Anterior cingulate cortex (tissue), 58 donors: ENCODE measurements around the gene PCIF1.
A peak's percentile ranks its signal among the peaks of the same experiment; 100 is the strongest.
"Not testable (repeated sequence)": the region's sequence is repeated elsewhere in the genome, so short reads cannot be mapped to it uniquely, and the experiment has no call there.

Experiments
- DNase-seq, 58 donors: peaks; one replicate each; lab custom pipeline; 2025; lab: John Stamatoyannopoulos, UW

PCIF1 gene

DNA sequence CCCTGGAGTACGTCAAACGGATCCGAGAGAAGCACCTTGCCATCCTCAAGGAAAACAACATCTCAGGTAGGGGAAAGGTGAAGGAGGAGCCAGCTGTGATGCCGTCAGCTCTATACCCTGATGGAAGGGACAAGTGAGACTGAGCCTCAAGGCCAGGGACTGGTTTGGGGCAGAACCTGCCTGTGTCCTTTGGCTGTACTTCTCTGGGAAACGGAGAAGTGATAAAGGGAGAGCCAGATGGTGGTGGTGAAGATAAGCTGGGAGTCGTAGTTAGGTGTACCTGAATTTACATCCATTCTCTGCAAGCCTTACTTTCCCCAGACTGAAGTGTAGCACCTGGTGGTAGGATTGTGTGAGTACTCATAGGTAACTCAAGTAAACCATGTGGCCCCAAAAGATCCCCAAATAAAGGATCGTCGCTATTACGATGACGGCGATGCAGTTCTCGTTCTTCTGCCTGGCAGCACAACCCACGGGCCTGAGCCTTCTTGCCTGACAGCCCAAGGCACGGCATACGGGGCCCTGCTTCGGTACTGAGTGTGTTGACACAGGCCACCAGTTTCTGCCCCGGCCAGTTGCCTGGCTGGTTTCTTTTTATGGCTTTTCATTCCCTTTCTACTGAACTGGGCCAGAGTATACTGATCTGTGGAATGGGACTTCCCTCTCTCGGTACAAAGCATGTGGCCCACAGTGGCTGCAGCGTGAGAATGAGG is 10.6 kb downstream of the PCIF1 start:
- DNase-seq = no peak

GRCh38 chr20:45945678-45946148 is 11.2 kb downstream of the PCIF1 start:
- no peak for DNase-seq

GRCh38 chr20:45946149-45946970 is 11.9 kb downstream of the PCIF1 start:
- DNase-seq = peak in 3 of 58 donors; percentile 12 to 24 (median 18)

GRCh38 chr20:45947110-45947866 is 12.8 kb downstream of the PCIF1 start:
- no peak for DNase-seq

DNA sequence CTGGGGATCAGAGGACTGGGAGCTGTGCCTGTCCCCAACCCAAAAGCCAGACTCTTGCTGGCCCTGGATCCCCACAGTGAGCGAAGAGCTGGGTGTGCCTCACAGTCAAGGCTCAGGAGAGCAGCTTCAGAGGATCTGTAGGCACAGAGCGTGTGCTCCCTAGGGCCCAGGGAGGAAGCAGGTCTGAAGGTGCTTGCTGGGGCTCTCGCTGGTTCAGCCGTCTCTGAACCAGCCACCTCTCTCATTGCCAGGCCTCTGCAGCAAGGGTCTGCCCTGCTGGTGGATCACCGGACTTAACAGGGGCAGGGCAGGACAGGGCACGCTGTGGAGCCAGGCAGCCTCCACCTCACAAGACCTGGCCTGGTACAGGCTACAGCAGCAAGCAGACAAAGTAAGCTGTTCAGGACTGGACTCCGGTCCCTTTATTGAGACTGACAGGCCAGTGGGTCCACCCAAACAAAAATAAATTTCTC is 13.8 kb downstream of the PCIF1 start:
- DNase-seq = no peak

DNA sequence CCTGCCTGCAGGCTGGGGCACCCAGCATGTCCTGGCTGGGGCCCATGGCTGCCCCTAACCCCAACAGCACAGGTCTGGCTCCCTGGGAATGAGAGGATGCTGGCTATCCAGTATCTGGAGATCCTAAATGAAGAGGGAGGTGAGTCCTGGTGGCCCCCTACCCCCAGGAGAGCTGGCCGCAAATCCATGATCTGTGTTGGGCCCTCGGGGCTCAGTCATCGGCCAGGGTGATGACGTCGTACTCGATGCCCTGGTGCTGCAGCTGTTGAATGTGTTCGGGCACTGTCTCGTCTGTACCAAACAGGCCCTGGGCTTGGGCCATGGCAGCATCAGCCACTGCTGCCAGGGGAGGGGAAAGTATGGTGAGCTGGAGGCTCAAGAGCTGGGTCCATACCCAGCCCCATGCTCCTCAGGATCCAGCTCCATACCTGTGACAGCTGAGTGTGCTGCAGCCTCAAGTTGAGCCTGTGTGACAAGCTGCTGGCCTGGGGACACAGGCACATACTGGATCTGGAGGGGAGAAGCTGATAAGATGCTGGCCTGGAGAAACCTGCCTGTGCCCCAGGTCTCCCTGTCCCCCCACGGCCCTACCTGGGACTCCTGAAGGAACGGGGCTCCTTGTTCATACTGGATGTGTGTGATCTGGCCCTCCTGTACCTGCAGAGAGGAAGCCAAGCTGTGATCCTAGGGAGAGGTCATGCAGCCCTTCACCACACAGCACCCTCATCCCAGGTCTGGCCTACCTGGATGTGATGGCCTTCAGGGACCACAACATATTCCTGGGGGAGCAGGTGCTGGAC is 14.5 kb downstream of the PCIF1 start:
- peak in 1 of 58 donors; percentile 16 for DNase-seq

DNA sequence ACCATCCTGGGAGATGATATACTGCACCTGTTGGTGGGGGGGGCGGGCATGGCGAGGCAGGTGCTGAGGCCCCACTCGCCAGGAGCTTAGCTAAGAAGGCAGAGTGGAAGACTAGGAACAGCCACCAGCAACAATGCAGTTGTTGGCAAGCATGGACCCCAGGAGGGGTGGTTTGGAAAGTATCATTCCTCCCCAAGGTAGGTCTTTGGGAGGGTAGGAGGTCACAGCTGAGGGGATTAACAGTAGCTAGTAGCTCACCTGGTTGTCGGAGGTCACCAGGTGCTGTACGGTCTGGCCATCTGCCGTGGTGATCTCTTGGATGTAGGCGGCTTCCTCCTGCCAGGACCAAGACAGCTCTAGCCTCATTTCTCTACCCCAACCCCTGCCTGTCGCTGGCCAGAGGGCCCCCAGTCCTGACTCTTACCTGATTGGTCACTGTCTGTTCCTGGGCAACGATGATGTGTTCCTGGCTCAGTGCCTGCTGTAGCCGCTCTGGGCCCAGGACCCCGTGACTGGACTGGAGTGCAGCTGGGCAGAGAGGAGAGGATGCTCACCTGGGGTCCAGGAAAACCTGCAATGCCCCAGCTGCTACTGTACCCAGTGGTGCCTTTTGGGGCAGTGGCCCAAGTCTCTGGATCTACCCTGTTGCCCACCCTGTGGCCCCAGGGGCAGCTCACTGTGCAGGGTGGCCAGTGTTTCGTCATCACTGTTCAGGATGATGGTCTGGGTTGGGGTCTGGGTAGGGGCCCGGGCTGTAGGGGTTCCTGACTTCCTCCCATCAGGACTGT is 15.3 kb downstream of the PCIF1 start:
- DNase-seq = no peak

- DNase-seq = no peak
Observed at GRCh38 chr20:45950330-45950646, 15.8 kb downstream of the PCIF1 start.

DNA sequence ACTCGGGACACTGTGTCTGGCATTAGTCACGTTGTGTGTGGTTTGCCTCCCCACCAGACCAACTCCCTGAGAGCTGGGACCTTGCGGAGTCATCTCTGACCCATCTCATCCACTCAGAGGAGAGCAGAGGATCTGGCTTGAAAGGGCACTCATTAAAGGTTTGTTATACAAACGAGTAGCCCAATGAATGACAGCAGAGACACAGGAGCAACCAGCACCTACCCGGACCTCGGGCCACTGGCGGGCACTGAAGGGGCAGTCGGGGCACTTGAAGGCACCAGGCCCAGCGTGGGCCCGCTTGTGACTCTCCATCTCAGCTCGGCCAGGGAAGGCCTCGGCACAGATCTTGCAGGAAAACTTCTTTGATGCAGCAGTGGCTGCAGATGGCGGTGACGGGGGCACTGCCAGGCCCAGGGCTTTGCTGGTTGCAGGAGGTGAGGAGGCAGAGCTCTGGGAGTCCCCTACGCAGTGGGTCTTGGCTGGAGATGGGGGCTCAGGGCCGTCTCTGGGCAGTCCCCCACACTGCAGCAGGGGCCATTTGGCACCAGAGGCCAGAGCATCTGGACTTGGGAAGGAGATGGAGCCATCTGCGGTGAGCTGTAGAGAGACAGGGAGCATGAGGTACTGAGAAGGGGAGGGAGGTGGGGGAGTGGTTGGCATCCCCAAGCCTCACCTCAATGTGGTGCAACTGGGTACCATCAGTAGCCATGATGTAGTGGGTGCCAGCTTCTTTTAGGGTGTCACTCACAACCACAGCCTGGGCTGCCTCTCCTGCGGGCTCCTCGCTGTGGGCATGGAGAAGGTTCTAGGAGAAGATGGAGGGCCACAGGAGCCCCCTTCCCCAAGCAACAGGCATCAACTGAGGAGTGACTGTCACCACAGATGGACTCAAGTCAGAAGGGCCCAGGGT is 17.7 kb downstream of the PCIF1 start:
- DNase-seq = no peak

DNA sequence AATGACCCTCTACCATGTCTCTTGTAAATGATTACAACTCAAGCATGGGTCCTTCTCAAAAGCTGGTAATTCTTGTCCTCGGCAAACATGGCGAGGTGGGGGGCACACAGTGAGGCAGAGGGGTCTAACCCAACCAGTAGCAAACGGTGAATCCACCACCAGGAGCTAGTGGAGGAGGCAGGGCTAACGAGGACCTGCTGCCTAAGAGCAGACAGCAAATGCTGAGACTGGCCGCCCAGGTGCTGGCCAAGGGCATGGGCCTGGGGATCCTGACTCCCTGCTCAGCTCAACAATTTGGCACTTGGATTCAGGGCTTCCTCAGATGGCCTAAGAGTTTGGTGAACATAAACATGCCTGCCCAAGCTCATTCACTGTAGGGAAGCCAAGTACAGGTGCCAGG is 18.4 kb downstream of the PCIF1 start:
- DNase-seq = no peak

GRCh38 chr20:45953672-45954071 is 19.2 kb downstream of the PCIF1 start:
- DNase-seq = no peak

DNA sequence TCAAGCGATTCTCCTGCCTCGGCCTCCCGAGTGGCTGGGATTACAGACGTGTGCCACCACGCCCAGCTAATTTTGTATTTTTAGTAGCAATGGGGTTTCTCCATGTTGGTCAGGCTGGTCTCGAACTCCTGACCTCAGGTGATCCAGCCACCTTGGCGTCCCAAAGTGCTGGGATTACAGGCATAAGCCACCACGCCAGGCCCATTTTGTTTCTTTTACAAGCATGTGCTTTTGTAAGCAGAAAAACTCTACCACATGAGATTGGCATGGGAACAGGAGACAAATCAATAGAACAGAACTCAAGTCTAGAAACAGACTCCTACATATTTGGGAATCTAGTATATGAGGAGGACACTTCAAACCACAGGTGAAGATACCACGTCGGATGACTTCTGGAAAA is 21.8 kb downstream of the PCIF1 start:
- DNase-seq = not testable (repeated sequence)

GRCh38 chr20:45957021-45957941 is 22.8 kb downstream of the PCIF1 start:
- DNase-seq = no peak

GRCh38 chr20:45958593-45958992 is 24.1 kb downstream of the PCIF1 start:
- DNase-seq = no peak

- DNase-seq = no peak
Observed at GRCh38 chr20:45959126-45959525, 24.6 kb downstream of the PCIF1 start.

DNA sequence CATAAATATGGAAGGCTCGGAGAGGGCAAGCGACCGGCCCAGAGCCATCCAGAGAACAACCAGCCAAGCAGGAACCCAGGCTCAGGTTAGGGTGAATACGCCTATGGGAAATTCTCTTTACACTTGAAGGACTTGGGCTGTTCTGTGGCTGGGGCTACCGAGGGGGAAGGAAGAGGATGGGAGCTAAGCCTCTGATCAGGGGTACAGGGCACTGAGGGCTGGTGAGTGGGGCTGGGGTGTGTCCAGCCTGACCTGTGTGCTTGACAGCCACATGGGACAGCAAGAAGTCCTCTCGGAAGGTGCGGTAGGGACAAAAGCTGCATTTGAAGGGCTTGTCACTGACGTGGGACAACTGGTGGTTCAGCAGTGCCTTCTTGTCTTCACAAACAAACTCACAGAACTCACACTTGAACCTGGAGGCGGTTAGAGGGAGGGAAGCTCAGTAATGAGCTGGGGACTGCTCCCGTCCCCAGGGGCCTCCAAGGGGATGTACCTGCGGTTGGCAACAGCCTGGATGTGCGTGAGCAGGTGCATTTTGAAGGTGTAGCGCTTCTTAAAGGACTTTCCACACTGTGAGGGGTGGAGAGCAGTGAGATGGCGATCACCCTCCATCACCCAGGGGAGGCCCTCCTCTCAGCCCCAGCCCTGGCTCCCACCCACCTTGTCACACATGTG is 25.6 kb downstream of the PCIF1 start:
- no peak for DNase-seq
